Effector memory CD8-positive, alpha-beta T cell (primary cell): ENCODE results near the gene NFYB.

Source experiments
- ATAC-seq: fragments of 150-1000 bp; cut with Tn5 transposase; replicated peaks from 2 replicates; pipeline ENCODE4 v1.10.0; 2021; ENCODE audit warnings: mild to moderate bottlenecking, moderate library complexity
- DNase-seq, 3 experiments: peaks; one replicate each; pipeline ENCODE4 v3.0.0; 2021
- H3K27ac Mint-ChIP-seq, 2 donors: one replicate each; pipeline ENCODE4 v1.8.0; 2022; ENCODE audit warnings: mild to moderate bottlenecking in 2 of 2, mixed read lengths in 2 of 2, moderate library complexity in 2 of 2
- H3K27me3 Mint-ChIP-seq, 2 donors: one replicate each; pipeline ENCODE4 v1.8.0; 2022; ENCODE audit warnings: mixed read lengths in 2 of 2
- H3K36me3 Mint-ChIP-seq: one replicate; pipeline ENCODE4 v1.8.0; 2022; ENCODE audit warnings: mild to moderate bottlenecking, moderate library complexity, mixed read lengths; ENCODE audit not compliant: insufficient read depth
- H3K4me1 Mint-ChIP-seq, 2 donors: one replicate each; pipeline ENCODE4 v1.8.0; 2022; ENCODE audit warnings: low read depth in 2 of 2, mixed read lengths in 2 of 2
- H3K4me3 Mint-ChIP-seq, 2 donors: one replicate each; pipeline ENCODE4 v1.8.0; 2022; ENCODE audit warnings: mild to moderate bottlenecking in 2 of 2, mixed read lengths in 2 of 2, moderate library complexity in 2 of 2
- H3K9me3 Mint-ChIP-seq, 2 donors: one replicate each; pipeline ENCODE4 v1.8.0; 2022; ENCODE audit warnings: mixed read lengths in 2 of 2

NFYB gene

GRCh38 chr12:104083769-104084475 is 54.1 kb downstream of the NFYB start:
- no peak for ATAC-seq
- DNase-seq = no peak
- Mint-ChIP-seq H3K4me3 (no peak overlapping the region), H3K4me1 (peaks cover 8% of the 10 kb centered on the region in 2 donors), H3K9me3 (no peaks in the 10 kb centered on the region), H3K27me3 (no peaks in the 10 kb centered on the region), H3K27ac (peak overlapping the region; percentile 0 to 29), H3K36me3 (peaks cover 46% of the 10 kb centered on the region)

DNA sequence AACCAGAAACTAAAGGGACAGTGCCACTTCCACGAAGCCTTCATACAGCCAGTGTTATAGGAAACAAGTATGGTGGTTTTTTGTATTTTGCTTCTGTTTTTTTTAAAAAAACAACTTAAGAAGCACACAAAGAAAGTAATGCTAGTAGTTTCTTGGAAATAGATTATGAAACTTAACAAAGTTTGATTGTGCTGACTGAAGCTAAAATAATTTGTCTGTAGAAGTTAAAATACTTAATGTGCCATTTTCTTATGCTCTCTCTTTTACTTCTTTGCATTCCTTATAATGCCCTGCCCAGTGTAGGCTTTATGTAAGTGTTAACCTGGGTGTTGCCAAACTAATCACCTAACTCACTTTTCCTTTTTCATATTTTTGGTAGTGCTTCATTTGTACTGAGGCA is 57.2 kb downstream of the NFYB start:
- H3K27me3 Mint-ChIP-seq = no peaks in the 10 kb centered on the region
- no peak for ATAC-seq
- peaks cover 38% of the 10 kb centered on the region for H3K36me3 Mint-ChIP-seq
- peaks cover 15 to 18% of the 10 kb centered on the region in 2 donors for H3K4me1 Mint-ChIP-seq
- no peak overlapping the region for H3K4me3 Mint-ChIP-seq
- no peaks in the 10 kb centered on the region for H3K9me3 Mint-ChIP-seq
- H3K27ac Mint-ChIP-seq = no peak overlapping the region
- DNase-seq = no peak

- H3K9me3 Mint-ChIP-seq = no peaks in the 10 kb centered on the region
- H3K27ac Mint-ChIP-seq = no peak overlapping the region
- DNase-seq (no peak), ATAC-seq (no peak)
- H3K27me3 Mint-ChIP-seq = no peaks in the 10 kb centered on the region
- H3K4me3 Mint-ChIP-seq = no peak overlapping the region
- peaks cover 44% of the 10 kb centered on the region for H3K36me3 Mint-ChIP-seq
- H3K4me1 Mint-ChIP-seq = peaks cover 14 to 18% of the 10 kb centered on the region in 2 donors
Measured at GRCh38 chr12:104079024-104079423, 59.0 kb downstream of the NFYB start.

DNA sequence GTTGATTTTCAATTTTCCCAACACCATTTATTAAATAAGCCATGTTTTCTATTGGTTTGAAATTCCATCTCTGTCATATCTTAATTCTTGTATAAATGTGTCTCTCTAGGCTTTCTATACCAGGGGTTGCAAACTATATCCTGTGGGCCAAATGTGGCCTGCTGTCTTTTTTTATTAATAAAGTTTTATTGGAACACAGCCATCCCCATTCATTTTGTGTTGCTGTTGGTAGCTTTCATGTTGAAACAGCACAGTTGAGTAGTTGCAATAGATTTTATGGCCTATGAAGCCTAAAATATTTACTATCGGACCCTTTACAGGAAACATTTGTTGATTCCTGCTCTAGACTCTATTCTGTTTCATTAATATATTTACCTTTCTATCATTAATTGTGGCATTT is 64.3 kb downstream of the NFYB start:
- Mint-ChIP-seq H3K4me1 (peaks cover 14 to 17% of the 10 kb centered on the region in 2 donors), H3K36me3 (peaks cover 63% of the 10 kb centered on the region), H3K9me3 (no peaks in the 10 kb centered on the region), H3K27me3 (no peaks in the 10 kb centered on the region), H3K27ac (no peak overlapping the region), H3K4me3 (no peak overlapping the region)
- ATAC-seq (no peak), DNase-seq (no peak)

- DNase-seq = no peak
- Mint-ChIP-seq H3K9me3 (no peaks in the 10 kb centered on the region), H3K4me3 (no peak overlapping the region), H3K4me1 (peaks cover 15 to 18% of the 10 kb centered on the region in 2 donors), H3K27ac (no peak overlapping the region), H3K27me3 (no peaks in the 10 kb centered on the region), H3K36me3 (peaks cover 58% of the 10 kb centered on the region)
- no peak for ATAC-seq
Measured at GRCh38 chr12:104072099-104072498, 65.9 kb downstream of the NFYB start.
